GM19099 (cell line): ENCODE data around the gene CLDN22.

Source experiments
- POLR2A ChIP-seq: IDR thresholded peaks from 3 replicates; pipeline ENCODE4 v1.6.1; 2011; ENCODE audit warnings: low read depth; ENCODE audit not compliant: insufficient read length; ENCODE audit errors: extremely low read depth

Gene CLDN22

GRCh38 chr4:183284258-183284785, 35.8 kb downstream of the CLDN22 start:
- TF ChIP-seq POLR2A = no peak

GRCh38 chr4:183276106-183276505, 44.0 kb downstream of the CLDN22 start:
- TF ChIP-seq POLR2A = no peak

GRCh38 chr4:183272384-183272783, 47.7 kb downstream of the CLDN22 start:
- TF ChIP-seq POLR2A = no peak

- no peak for TF ChIP-seq POLR2A
Measured at GRCh38 chr4:183268556-183268955, 51.5 kb downstream of the CLDN22 start.
